ENCODE results near the gene KIF21A. TPM values are rescaled to one million over a fixed set of nuclear protein-coding genes. Genes with fewer than 3 reads are reported as not detected.

The KIF21A gene
- total and polyA plus RNA-seq, 2 experiments from 2014 or later = 25.0 to 55.1 TPM

DNA sequence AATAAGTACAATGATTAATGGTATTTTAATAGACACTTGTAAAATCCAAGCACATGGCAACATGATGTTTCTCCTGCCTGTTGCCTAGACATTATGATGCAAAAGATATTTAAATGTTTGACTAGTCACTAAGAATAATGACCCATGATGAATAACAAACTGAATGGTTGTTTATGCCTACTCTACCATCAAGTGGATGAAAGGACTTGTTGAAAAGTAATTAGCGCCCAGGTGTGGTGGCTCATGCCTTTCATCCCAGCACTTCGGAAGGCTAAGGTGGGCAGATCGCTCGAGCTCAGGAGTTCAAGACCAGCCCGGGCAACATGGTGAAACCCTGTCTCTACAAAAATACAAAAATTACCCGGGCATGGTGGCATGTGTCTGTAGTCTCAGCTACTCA, 30.7 kb downstream of the KIF21A start:
- WGBS (ENCODE audit: low lambda C conversion rate, missing lambda C conversion rate) = 90% methylated on average over 6 of the region's 6 CpGs

DNA sequence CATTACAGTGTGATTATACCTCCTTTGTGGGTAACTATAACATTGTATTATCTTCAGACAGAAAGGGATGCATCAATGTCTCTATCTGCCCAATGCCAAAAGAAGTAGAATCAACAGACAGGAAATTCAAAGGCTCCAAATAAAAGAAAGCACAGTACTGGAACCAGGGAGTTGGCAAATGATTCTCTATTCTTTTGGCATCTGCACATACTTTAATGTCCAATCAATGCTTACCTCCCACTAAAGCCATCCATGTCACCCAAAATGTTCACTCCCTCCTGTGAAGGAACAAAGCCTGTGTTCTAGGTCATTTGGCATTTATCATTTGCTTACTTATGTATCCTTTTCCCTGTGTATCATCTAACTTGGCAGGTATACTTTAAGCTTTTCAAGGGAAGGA, 36.7 kb downstream of the KIF21A start:
- Histone ChIP-seq H3K27ac (no peak overlapping the region), H4K20me1 (ENCODE audit: insufficient read depth, poor library complexity, severe bottlenecking) (no peaks in the 10 kb centered on the region), H3K9me2 (replicated peaks; ENCODE audit: insufficient read depth) (no peaks in the 10 kb centered on the region), H2AFZ (no peak overlapping the region), H3K4me1 (ENCODE audit: insufficient read depth) (no peaks in the 10 kb centered on the region), H3K4me3 (no peak overlapping the region), H3K9me3 (ENCODE audit: low read depth) (no peaks in the 10 kb centered on the region), H3K27me3 (no peaks in the 10 kb centered on the region), H3K36me3 (replicated peaks; ENCODE audit: insufficient read depth, low read depth) (no peaks in the 10 kb centered on the region), H3K79me2 (peaks cover 66% of the 10 kb centered on the region), H3K4me2 (no peak overlapping the region)
- no peak for DNase-seq (ENCODE audit: low spot score)
- TF ChIP-seq EZH2phosphoT487 (IDR thresholded peaks at IDR 0.05; ENCODE audit: low read depth, severe bottlenecking, unreplicated experiment) (no peak), EZH2 (IDR thresholded peaks at IDR 0.05; ENCODE audit: borderline replicate concordance) (no peak)
- TF ChIP-seq, protein P1, sequence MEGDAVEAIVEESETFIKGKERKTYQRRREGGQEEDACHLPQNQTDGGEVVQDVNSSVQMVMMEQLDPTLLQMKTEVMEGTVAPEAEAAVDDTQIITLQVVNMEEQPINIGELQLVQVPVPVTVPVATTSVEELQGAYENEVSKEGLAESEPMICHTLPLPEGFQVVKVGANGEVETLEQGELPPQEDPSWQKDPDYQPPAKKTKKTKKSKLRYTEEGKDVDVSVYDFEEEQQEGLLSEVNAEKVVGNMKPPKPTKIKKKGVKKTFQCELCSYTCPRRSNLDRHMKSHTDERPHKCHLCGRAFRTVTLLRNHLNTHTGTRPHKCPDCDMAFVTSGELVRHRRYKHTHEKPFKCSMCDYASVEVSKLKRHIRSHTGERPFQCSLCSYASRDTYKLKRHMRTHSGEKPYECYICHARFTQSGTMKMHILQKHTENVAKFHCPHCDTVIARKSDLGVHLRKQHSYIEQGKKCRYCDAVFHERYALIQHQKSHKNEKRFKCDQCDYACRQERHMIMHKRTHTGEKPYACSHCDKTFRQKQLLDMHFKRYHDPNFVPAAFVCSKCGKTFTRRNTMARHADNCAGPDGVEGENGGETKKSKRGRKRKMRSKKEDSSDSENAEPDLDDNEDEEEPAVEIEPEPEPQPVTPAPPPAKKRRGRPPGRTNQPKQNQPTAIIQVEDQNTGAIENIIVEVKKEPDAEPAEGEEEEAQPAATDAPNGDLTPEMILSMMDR (IDR thresholded peaks at IDR 0.05; ENCODE audit: poor library complexity) = no peak

More for the DNA sequence above, 30.7 kb downstream of the KIF21A start:
- no peak for DNase-seq (ENCODE audit: low spot score)
- Histone ChIP-seq H3K36me3 (replicated peaks; ENCODE audit: insufficient read depth, low read depth) (no peaks in the 10 kb centered on the region), H3K27me3 (no peaks in the 10 kb centered on the region), H3K27ac (no peak overlapping the region), H2AFZ (no peak overlapping the region), H3K4me3 (no peak overlapping the region), H3K4me2 (no peak overlapping the region), H4K20me1 (ENCODE audit: insufficient read depth, poor library complexity, severe bottlenecking) (no peaks in the 10 kb centered on the region), H3K9me3 (ENCODE audit: low read depth) (no peaks in the 10 kb centered on the region), H3K4me1 (ENCODE audit: insufficient read depth) (no peaks in the 10 kb centered on the region), H3K9me2 (replicated peaks; ENCODE audit: insufficient read depth) (no peaks in the 10 kb centered on the region), H3K79me2 (peaks cover 59% of the 10 kb centered on the region)
- TF ChIP-seq EZH2 (IDR thresholded peaks at IDR 0.05; ENCODE audit: borderline replicate concordance) = no peak
- TF ChIP-seq, protein P1 (IDR thresholded peaks at IDR 0.05; ENCODE audit: poor library complexity) = no peak
- TF ChIP-seq EZH2phosphoT487 (IDR thresholded peaks at IDR 0.05; ENCODE audit: low read depth, severe bottlenecking, unreplicated experiment) = no peak

DNA sequence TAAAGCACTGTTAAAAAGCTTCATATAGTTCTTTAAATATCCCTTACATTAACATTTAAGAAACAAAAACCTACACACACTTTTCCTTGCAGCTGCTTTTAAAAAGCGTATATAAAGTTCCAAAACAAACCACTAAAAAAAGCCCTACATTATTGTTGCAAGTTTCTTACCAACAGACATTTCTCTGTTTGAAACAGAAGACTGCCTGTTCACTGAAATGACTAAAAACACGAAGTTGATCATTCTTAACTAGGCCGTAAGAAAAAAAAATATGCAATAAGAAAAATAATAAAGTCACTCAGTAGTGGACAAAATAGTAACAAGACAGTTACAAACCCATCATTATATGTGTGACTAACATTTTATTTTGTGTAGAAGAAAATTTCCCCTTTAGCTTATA, 37.3 kb downstream of the KIF21A start:
- H4K20me1 ChIP-seq (ENCODE audit: insufficient read depth, poor library complexity, severe bottlenecking) = no peaks in the 10 kb centered on the region
- no peak for DNase-seq (ENCODE audit: low spot score)
- H3K79me2 ChIP-seq = peaks cover 68% of the 10 kb centered on the region
- WGBS (ENCODE audit: low lambda C conversion rate, missing lambda C conversion rate) = 81% methylated on average over 3 of the region's 3 CpGs
- no peak overlapping the region for H3K27ac ChIP-seq
- no peak overlapping the region for H2AFZ ChIP-seq
- no peak for TF ChIP-seq EZH2phosphoT487 (IDR thresholded peaks at IDR 0.05; ENCODE audit: low read depth, severe bottlenecking, unreplicated experiment)
- TF ChIP-seq, protein P1 (IDR thresholded peaks at IDR 0.05; ENCODE audit: poor library complexity) = no peak
- TF ChIP-seq EZH2 (IDR thresholded peaks at IDR 0.05; ENCODE audit: borderline replicate concordance) = no peak
- H3K9me3 ChIP-seq (ENCODE audit: low read depth) = no peaks in the 10 kb centered on the region
- H3K9me2 ChIP-seq (replicated peaks; ENCODE audit: insufficient read depth) = no peaks in the 10 kb centered on the region
- H3K4me2 ChIP-seq = no peak overlapping the region
- no peaks in the 10 kb centered on the region for H3K4me1 ChIP-seq (ENCODE audit: insufficient read depth)
- no peak overlapping the region for H3K4me3 ChIP-seq
- H3K27me3 ChIP-seq = no peaks in the 10 kb centered on the region
- no peaks in the 10 kb centered on the region for H3K36me3 ChIP-seq (replicated peaks; ENCODE audit: insufficient read depth, low read depth)

DNA sequence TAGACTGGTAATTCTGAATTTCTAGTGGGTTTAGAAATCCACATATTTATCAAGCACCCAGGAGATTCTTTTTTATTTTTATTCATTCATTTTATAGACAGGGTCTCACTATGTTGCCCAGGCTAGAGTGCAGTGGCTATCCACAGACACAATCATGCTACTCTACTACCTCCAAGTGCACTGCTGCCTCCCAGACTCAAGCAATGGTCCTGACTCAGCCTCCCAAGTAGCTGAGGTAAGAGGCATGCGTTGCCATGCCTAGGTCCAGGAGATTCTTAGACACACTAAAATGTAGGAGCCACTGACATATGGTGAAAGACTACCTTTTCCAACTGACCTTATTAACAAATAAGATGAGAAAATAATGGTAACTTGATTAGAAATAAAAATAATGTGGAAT, 38.9 kb downstream of the KIF21A start:
- DNase-seq (ENCODE audit: low spot score) = no peak
- Histone ChIP-seq H3K27me3 (no peaks in the 10 kb centered on the region), H3K9me2 (replicated peaks; ENCODE audit: insufficient read depth) (no peaks in the 10 kb centered on the region), H2AFZ (no peak overlapping the region), H3K4me2 (no peak overlapping the region), H3K36me3 (replicated peaks; ENCODE audit: insufficient read depth, low read depth) (no peaks in the 10 kb centered on the region), H3K4me1 (ENCODE audit: insufficient read depth) (no peaks in the 10 kb centered on the region), H4K20me1 (ENCODE audit: insufficient read depth, poor library complexity, severe bottlenecking) (no peaks in the 10 kb centered on the region), H3K27ac (no peak overlapping the region), H3K79me2 (peaks cover 71% of the 10 kb centered on the region), H3K4me3 (no peak overlapping the region), H3K9me3 (ENCODE audit: low read depth) (no peaks in the 10 kb centered on the region)
- WGBS (ENCODE audit: low lambda C conversion rate, missing lambda C conversion rate) = 96% methylated on average over 1 of the region's 1 CpG
- TF ChIP-seq, protein P1 (IDR thresholded peaks at IDR 0.05; ENCODE audit: poor library complexity) = no peak
